H1 (cell line): ENCODE measurements around the gene SPOCK1. TPM values are rescaled to one million over a fixed set of nuclear protein-coding genes. Genes with fewer than 3 reads are reported as not detected.

Source experiments
- CTCF ChIA-PET: fragments of 300-600 bp; sonication (Branson Sonifier 250); formaldehyde crosslinking; loops from one replicate; lab custom pipeline; 2021; ENCODE audit not compliant: partially characterized antibody; lab: Charles Lee
- POLR2A ChIA-PET: fragments of 300-600 bp; sonication (Branson Sonifier 250); formaldehyde crosslinking; loops from one replicate; lab custom pipeline; 2021; ENCODE audit warnings: inconsistent platforms; ENCODE audit not compliant: partially characterized antibody; lab: Charles Lee
- DNase-seq, 2 experiments: peaks; one replicate each; pipeline versions ENCODE4 v3.0.0 to v3.0.0-alpha.2; 2010 to 2022; ENCODE audit warnings: low spot score in 2 of 2, low read depth in 1 of 2, mixed read lengths in 1 of 2
- FAIRE-seq: peaks from 2 replicates; lab custom pipeline; 2011; peaks lifted over from hg19 to GRCh38; lab: Jason Lieb, UNC
- H2AFZ ChIP-seq: 2 replicates; pipeline ENCODE4 v1.8.1; 2012; ENCODE audit warnings: low read length, inconsistent platforms
- H2AK5ac ChIP-seq: 2 replicates; pipeline ENCODE4 v1.6.1; 2013; ENCODE audit warnings: low read depth, low read length
- H2BK120ac ChIP-seq: replicated peaks from 2 replicates; pipeline ENCODE3; 2013; ENCODE audit warnings: low read depth, low read length, inconsistent platforms
- H2BK12ac ChIP-seq: 2 replicates; pipeline ENCODE4 v1.6.1; 2013; ENCODE audit warnings: low read depth, low read length
- H2BK15ac ChIP-seq: 2 replicates; pipeline ENCODE4 v1.6.1; 2013; ENCODE audit warnings: low read length
- H2BK20ac ChIP-seq: 2 replicates; pipeline ENCODE4 v1.6.1; 2013; ENCODE audit warnings: low read length
- H2BK5ac ChIP-seq: 2 replicates; pipeline ENCODE4 v1.6.1; 2013; ENCODE audit warnings: low read depth, low read length
- H3K14ac ChIP-seq: 2 replicates; pipeline ENCODE4 v1.6.1; 2013; ENCODE audit warnings: inconsistent platforms; ENCODE audit not compliant: insufficient read length
- H3K18ac ChIP-seq: 2 replicates; pipeline ENCODE4 v1.6.1; 2013; ENCODE audit warnings: low read length; ENCODE audit errors: extremely low read depth
- H3K23ac ChIP-seq: 2 replicates; pipeline ENCODE4 v1.6.1; 2013; ENCODE audit warnings: inconsistent platforms; ENCODE audit not compliant: insufficient read length
- H3K23me2 ChIP-seq: 2 replicates; pipeline ENCODE4 v1.6.1; 2013; ENCODE audit warnings: low read depth, low read length
- H3K27ac ChIP-seq: 2 replicates; pipeline ENCODE4 v1.6.1; 2011; ENCODE audit warnings: low read depth, low read length, inconsistent platforms
- H3K27me3 ChIP-seq, 4 experiments: replicated peaks in 1 of 4; 1 replicate in 1 of 4; 2 replicates in 3 of 4; pipeline versions ENCODE4 v1.6.1 to v1.8.1; 2011 to 2013; ENCODE audit warnings: low read length in 3 of 4, mild to moderate bottlenecking in 3 of 4, inconsistent platforms in 2 of 4, mixed read lengths in 2 of 4, moderate library complexity in 1 of 4; ENCODE audit not compliant: control insufficient read depth in 3 of 4, insufficient read depth in 3 of 4; ENCODE audit errors: extremely low read depth in 1 of 4
- H3K36me3 ChIP-seq, 4 experiments: 2 replicates each; pipeline versions ENCODE4 v1.6.1 to v1.8.1; 2011 to 2013; ENCODE audit warnings: mild to moderate bottlenecking in 4 of 4, low read length in 3 of 4, moderate library complexity in 2 of 4, control low read depth in 1 of 4, inconsistent platforms in 1 of 4; ENCODE audit not compliant: insufficient read depth in 4 of 4, control insufficient read depth in 2 of 4
- H3K4ac ChIP-seq: replicated peaks from 2 replicates; pipeline ENCODE3; 2013; ENCODE audit warnings: low read length, low read depth, mixed read lengths, inconsistent platforms; ENCODE audit not compliant: insufficient read length
- H3K4me1 ChIP-seq, 4 experiments: replicated peaks in 1 of 4; 1 replicate in 1 of 4; 2 replicates in 3 of 4; pipeline versions ENCODE4 v1.6.1 to v1.8.1; 2011 to 2013; ENCODE audit warnings: low read length in 3 of 4, inconsistent platforms in 2 of 4, mixed read lengths in 1 of 4; ENCODE audit not compliant: insufficient read depth in 4 of 4, control insufficient read depth in 3 of 4
- H3K4me2 ChIP-seq, 2 experiments: 2 replicates each; pipeline versions ENCODE4 v1.6.1 to v1.8.1; 2011 to 2013; ENCODE audit warnings: low read depth in 2 of 2, low read length in 2 of 2, control low read depth in 1 of 2, inconsistent platforms in 1 of 2, mild to moderate bottlenecking in 1 of 2; ENCODE audit not compliant: insufficient read depth in 1 of 2
- H3K4me3 ChIP-seq, 4 experiments: fragments of 200-600, 300-600 bp in 1 of 4; sonication (generic), shearing (Covaris generic), sonication (Bioruptor Twin) in 1 of 4; 2 replicates each; pipeline versions ENCODE4 v1.5.1 to v1.8.1; 2011 to 2016; ENCODE audit warnings: low read length in 4 of 4, low read depth in 3 of 4, control low read depth in 2 of 4, inconsistent platforms in 2 of 4, mild to moderate bottlenecking in 2 of 4, mixed read lengths in 1 of 4, moderate library complexity in 1 of 4; ENCODE audit not compliant: insufficient read depth in 2 of 4; ENCODE audit errors: extremely low read depth in 1 of 4
- H3K56ac ChIP-seq: replicated peaks from 2 replicates; pipeline ENCODE3; 2013; ENCODE audit warnings: low read depth, mild to moderate bottlenecking, mixed read lengths, low read length, inconsistent platforms; ENCODE audit not compliant: insufficient read length
- H3K79me1 ChIP-seq: 2 replicates; pipeline ENCODE4 v1.6.1; 2013; ENCODE audit warnings: low read depth, low read length, control low read depth
- H3K79me2 ChIP-seq, 2 experiments: 2 replicates each; pipeline versions ENCODE4 v1.6.1 to v1.8.1; 2012 to 2013; ENCODE audit warnings: low read length in 2 of 2, mild to moderate bottlenecking in 2 of 2, inconsistent platforms in 1 of 2; ENCODE audit not compliant: insufficient read depth in 2 of 2, control insufficient read depth in 1 of 2
- H3K9ac ChIP-seq, 4 experiments: replicated peaks in 1 of 4; 1 replicate in 1 of 4; 2 replicates in 3 of 4; pipeline versions ENCODE4 v1.6.1 to v1.8.1; 2011 to 2013; ENCODE audit warnings: low read depth in 3 of 4, low read length in 3 of 4, control low read depth in 2 of 4, mild to moderate bottlenecking in 2 of 4, moderate library complexity in 2 of 4, inconsistent platforms in 1 of 4; ENCODE audit errors: extremely low read depth in 1 of 4
- H3K9me3 ChIP-seq, 2 experiments: 2 replicates each; pipeline versions ENCODE4 v1.6.1 to v1.8.1; 2012 to 2013; ENCODE audit warnings: mild to moderate bottlenecking in 2 of 2, moderate library complexity in 2 of 2, control low read depth in 1 of 2, inconsistent platforms in 1 of 2, low read depth in 1 of 2, low read length in 1 of 2, mixed read lengths in 1 of 2; ENCODE audit not compliant: insufficient read depth in 2 of 2
- H4K20me1 ChIP-seq, 2 experiments: replicated peaks in 1 of 2; 2 replicates each; pipeline versions ENCODE3 to v1.8.1; 2011 to 2013; ENCODE audit warnings: inconsistent platforms in 2 of 2, low read length in 2 of 2, mild to moderate bottlenecking in 1 of 2; ENCODE audit not compliant: insufficient read depth in 2 of 2, control insufficient read depth in 1 of 2
- H4K5ac ChIP-seq: 2 replicates; pipeline ENCODE4 v1.6.1; 2013; ENCODE audit warnings: low read length, low read depth, mixed read lengths, inconsistent platforms; ENCODE audit not compliant: insufficient read length
- H4K8ac ChIP-seq: 2 replicates; pipeline ENCODE4 v1.8.0; 2013; ENCODE audit warnings: mild to moderate bottlenecking, moderate library complexity, low read length, inconsistent platforms; ENCODE audit not compliant: insufficient read depth; ENCODE audit errors: extremely low read depth
- H4K91ac ChIP-seq: replicated peaks from 2 replicates; pipeline ENCODE3; 2013; ENCODE audit warnings: low read length, mixed read lengths, inconsistent platforms; ENCODE audit not compliant: insufficient read length
- KDM5A ChIP-seq: fragments of 200-600 bp; IDR thresholded peaks from 2 replicates; pipeline ENCODE4 v1.7.1; 2012; ENCODE audit warnings: mild to moderate bottlenecking, low read length, inconsistent platforms, mixed read lengths
- SIRT6 ChIP-seq: IDR thresholded peaks from one replicate; pipeline ENCODE4 v1.7.1; 2012; ENCODE audit warnings: low read length, inconsistent platforms
- SRF ChIP-seq: IDR thresholded peaks from 2 replicates; pipeline ENCODE4 v1.6.1; 2011; ENCODE audit warnings: mild to moderate bottlenecking, low read depth, low read length, moderate library complexity
- WGBS, 2 experiments: shearing (Covaris generic) in 1 of 2; methylation state at CpG; one replicate each; pipeline versions ENCODE4 v1.1.6 to v1.1.7; 2013 to 2015; ENCODE audit warnings: low lambda C conversion rate in 2 of 2, mixed read lengths in 2 of 2, inconsistent platforms in 1 of 2, low coverage in 1 of 2, missing lambda C conversion rate in 1 of 2; ENCODE audit not compliant: insufficient replicate concordance in 2 of 2, insufficient coverage in 1 of 2, insufficient read length in 1 of 2; ENCODE audit errors: extremely low coverage in 1 of 2, missing lambda C conversion rate in 1 of 2; 5-methylcytosine and 5-hydroxymethylcytosine counted together
- polyA plus RNA-seq, 7 experiments: library from polyadenylated mRNA; depleted of rRNA in 3 of 7; stranded (reverse) in 5 of 7; unstranded in 2 of 7; fragments of >200 nt in 5 of 7; fragments of 200-250 nt in 2 of 7; gene quantifications; 1 replicate in 5 of 7; 2 replicates in 1 of 7; 4 replicates in 1 of 7; pipeline versions ENCODE4 v1.2.1 to v1.2.3, GENCODE V29; 2011 to 2013; ENCODE audit warnings: missing spikeins in 2 of 7, mixed read lengths in 2 of 7
- total RNA-seq: library from RNA; stranded (reverse); fragmentation: NEBNext Ultra II Directional; extraction: Animal tissue kit (Norgen Biotek cat#: 25700); gene quantifications from 2 replicates; pipeline ENCODE4 v1.2.1, GENCODE V29; 2021
- TF ChIP-seq, protein P1 (sequence below): IDR thresholded peaks from 2 replicates; pipeline ENCODE4 v1.6.1; 2012; ENCODE audit warnings: inconsistent platforms

The SPOCK1 gene
- total and polyA plus RNA-seq, 2 of the 8 experiments (the other 6 are each of a cell fraction or from before 2014, with no cell fraction given) = 6.9 to 18.1 TPM

DNA sequence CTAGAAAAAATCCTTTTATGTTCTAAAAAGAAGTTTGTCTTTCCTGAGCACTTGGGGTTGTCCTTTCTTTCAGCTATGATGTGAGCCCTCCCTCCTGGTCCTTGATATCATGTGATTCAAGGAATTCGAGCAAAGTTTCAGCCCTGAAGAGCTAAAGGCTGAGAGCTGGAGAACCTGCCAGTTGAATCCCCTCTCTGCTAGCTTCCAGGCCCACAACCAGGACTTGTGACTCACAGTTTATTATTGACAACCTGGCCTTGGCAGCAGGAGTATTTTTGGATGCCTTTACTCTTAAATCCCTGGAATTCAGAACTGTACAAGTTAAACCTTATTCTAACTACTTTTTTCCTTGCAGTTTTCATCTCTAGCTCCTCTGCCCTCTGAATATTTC, 182.8 kb downstream of the SPOCK1 start:
- no peak overlapping the region for H4K91ac ChIP-seq
- H2AK5ac ChIP-seq = no peak overlapping the region
- H3K4me2 ChIP-seq = no peak overlapping the region
- no peak overlapping the region for H2BK5ac ChIP-seq
- FAIRE-seq (no peak), DNase-seq (no peak)
- H3K36me3 ChIP-seq = no peaks in the 10 kb centered on the region
- no peak overlapping the region for H3K4ac ChIP-seq
- no peaks in the 10 kb centered on the region for H3K27me3 ChIP-seq
- H4K20me1 ChIP-seq = no peaks in the 10 kb centered on the region
- no peak overlapping the region for H2BK12ac ChIP-seq
- no peak overlapping the region for H4K8ac ChIP-seq
- no peak overlapping the region for H2BK20ac ChIP-seq
- H4K5ac ChIP-seq = no peak overlapping the region
- 81% methylated on average over 1 of the region's 1 CpG; no CpG with 5 or more reads in 1 of the 2 experiments for WGBS, 2 experiments
- H2AFZ ChIP-seq = no peak overlapping the region
- no peak overlapping the region for H3K23ac ChIP-seq
- no peaks in the 10 kb centered on the region for H3K23me2 ChIP-seq
- H3K18ac ChIP-seq = no peak overlapping the region
- peaks cover 0 to 7% (median 3%) of the 10 kb centered on the region in 4 experiments; a peak in 6 of 7 replicates for H3K4me1 ChIP-seq
- ChIA-PET CTCF (interaction anchor here (0.9 to 1.6 kb wide), 4 partner anchors 9 to 234 kb away, joined by 3 to 7 read pairs (median 4); no protein-coding TSS in a partner anchor), POLR2A (no interaction called here)
- H2BK15ac ChIP-seq = no peak overlapping the region
- no peaks in the 10 kb centered on the region for H3K9me3 ChIP-seq
- no peak overlapping the region for H3K56ac ChIP-seq
- no peak overlapping the region for H3K4me3 ChIP-seq
- H3K9ac ChIP-seq = no peak overlapping the region
- no peaks in the 10 kb centered on the region for H3K79me1 ChIP-seq
- no peak overlapping the region for H3K27ac ChIP-seq
- H3K79me2 ChIP-seq = no peaks in the 10 kb centered on the region
- TF ChIP-seq, protein P1, sequence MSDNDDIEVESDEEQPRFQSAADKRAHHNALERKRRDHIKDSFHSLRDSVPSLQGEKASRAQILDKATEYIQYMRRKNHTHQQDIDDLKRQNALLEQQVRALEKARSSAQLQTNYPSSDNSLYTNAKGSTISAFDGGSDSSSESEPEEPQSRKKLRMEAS = no peak
- TF ChIP-seq SRF = no peak
- no peak for TF ChIP-seq KDM5A
- TF ChIP-seq SIRT6 = no peak
- H2BK120ac ChIP-seq = no peak overlapping the region
- H3K14ac ChIP-seq = no peak overlapping the region
